Stimulated activated CD4-positive, alpha-beta T cell treated with anti-CD3 and anti-CD28 coated beads, Interleukin-1b, Interleukin-23, amount 100 ng/mL, for 48 hours (primary cell): ENCODE results near the gene ATG10.

Experiments
- DNase-seq: peaks from one replicate; pipeline ENCODE4 v3.0.0-alpha.2; 2020

The ATG10 gene

GRCh38 chr5:82168294-82168693 lies 196.5 kb downstream of the ATG10 start:
- DNase-seq, result no peak

DNA sequence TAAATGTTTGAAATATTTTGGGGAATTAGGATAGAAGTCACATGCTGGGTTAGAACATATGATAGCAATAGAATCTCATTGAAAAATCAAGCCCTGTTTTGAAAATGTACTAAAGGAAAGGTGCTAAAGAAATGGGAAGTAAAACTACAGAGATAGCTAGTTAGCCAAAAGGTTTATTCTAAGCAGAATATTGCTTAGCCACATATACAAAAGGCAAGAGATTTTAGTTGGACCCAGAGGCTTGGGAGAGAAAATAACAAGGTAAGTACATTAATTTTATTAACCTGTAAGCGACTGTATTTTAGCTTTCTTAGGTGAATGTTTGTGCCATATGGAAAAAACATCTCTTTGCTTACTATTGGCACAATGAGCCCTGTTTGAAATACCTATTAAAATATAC lies 198.1 kb downstream of the ATG10 start:
- no peak for DNase-seq

DNA sequence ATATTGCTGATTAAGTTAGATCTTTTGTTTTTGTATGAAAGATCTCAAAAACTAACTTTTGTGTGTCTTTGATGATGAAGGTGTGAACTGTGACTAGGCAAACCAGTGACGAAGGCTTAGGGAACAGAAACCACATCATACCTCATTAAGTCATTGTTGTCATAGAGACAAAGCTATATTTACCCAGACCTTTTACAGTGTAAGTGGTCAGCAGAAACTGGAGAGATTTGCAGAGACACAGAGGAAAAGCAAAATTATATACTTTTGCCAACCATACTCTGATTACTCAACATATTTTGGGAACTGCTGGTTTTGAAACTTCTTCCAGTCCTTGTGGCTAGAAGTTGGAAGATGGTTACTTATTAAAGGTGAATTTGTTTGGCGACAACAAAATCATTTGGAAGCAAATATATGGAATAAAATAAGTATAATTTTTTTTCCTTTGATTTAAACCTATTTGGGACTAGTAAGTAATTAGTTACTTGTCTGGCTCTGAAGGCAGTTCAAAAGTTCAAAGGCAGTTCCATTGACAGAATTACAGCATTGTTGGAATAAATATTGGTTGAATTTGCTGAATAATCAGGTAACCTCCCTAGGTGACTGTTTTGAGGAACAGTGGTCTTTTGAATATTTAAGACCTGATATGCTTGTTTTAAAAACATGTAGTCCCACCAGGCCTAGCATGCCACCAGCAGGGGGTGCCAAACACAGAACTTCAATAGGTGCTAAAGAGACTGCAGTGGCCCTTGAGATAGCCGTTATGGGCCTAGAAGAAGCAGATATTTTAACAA lies 202.5 kb downstream of the ATG10 start:
- peak; percentile 69 for DNase-seq

GRCh38 chr5:82174919-82175219 lies 203.0 kb downstream of the ATG10 start:
- DNase-seq, result no peak

- no peak for DNase-seq
Measured at GRCh38 chr5:82176115-82176814, 204.4 kb downstream of the ATG10 start.

DNA sequence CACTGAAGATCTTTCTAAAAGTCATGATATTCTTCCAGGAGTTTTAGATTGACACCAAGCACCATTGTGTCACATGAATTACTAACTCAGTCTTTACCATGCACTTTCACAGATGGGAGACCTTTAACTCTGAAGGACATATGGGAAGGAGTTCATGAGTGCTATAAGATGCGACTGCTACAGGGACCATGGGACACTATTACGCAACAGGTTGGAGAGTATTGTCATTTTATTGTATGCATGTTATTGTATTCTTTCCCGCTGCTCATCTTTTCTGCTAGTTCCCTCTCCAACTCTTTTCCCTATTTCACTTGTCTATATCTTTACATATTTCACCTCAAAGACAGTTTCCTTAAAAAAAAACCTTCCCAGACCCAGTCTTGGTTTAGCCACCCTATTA lies 206.6 kb downstream of the ATG10 start:
- no peak for DNase-seq

GRCh38 chr5:82182662-82183061 lies 210.8 kb downstream of the ATG10 start:
- DNase-seq, result no peak

DNA sequence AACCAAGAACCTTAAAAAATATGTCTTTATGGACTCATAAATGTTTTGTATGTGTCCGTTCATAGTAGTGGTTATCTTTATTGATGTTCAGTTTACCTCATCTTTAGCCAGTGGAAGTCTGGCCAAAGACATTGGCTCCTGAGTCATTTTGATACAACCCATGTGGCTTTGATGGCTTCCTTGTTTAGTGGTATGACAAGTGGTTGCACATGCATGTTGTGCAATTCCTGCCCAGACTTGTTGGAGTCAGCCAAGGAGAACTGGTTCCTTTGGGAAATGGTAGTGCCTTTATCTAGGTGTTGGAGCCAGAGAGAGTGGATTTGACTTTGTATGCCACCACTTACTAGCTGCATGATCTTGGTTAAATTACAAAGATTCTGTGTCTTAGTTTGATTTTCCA lies 212.0 kb downstream of the ATG10 start:
- DNase-seq, result no peak

GRCh38 chr5:82185851-82186250 lies 214.0 kb downstream of the ATG10 start:
- no peak for DNase-seq

- no peak for DNase-seq
Measured at GRCh38 chr5:82197550-82197949, 225.7 kb downstream of the ATG10 start.

DNA sequence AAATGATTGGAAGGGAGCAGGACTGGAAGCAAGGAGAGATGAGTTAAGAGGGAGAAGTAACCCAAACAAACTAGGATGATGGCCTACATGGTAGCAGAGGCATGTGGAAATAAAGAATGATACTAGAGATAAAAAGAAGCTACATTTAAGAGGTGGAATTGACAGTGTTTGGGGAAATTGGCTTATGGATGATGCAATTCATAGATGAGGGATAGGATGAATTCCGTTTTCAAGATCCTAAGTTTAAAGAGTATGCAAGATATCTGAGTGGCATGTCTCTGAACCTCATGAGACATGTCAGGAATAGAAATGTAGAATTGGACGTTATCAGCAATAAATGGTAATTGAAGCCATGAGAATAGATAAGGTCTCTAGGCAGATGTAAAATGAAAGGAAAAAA lies 232.7 kb downstream of the ATG10 start:
- no peak for DNase-seq

GRCh38 chr5:82205005-82205404 lies 233.2 kb downstream of the ATG10 start:
- no peak for DNase-seq

DNA sequence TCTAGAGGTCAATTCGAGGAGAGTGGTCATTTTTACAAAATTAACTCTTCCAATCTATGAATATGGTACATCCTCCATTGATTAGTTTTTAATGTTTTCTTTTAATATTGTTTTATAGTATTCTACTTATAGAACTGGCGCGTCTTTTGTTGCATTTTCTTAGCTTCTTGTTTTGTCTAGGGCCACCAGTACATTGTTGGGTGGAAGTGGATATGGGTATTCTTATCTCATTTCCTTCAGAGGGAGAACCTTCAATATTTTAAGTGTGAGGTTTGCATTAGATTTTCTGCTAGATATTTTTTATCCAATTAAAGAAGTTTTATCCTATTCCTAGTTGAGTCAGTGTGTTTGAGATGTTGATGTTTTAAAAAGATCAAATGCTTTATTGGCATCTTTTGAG lies 236.5 kb downstream of the ATG10 start:
- DNase-seq, result no peak

- no peak for DNase-seq
Measured at GRCh38 chr5:82211855-82212572, 240.2 kb downstream of the ATG10 start.

- DNase-seq, result no peak
Measured at GRCh38 chr5:82217917-82218316, 246.1 kb downstream of the ATG10 start.

DNA sequence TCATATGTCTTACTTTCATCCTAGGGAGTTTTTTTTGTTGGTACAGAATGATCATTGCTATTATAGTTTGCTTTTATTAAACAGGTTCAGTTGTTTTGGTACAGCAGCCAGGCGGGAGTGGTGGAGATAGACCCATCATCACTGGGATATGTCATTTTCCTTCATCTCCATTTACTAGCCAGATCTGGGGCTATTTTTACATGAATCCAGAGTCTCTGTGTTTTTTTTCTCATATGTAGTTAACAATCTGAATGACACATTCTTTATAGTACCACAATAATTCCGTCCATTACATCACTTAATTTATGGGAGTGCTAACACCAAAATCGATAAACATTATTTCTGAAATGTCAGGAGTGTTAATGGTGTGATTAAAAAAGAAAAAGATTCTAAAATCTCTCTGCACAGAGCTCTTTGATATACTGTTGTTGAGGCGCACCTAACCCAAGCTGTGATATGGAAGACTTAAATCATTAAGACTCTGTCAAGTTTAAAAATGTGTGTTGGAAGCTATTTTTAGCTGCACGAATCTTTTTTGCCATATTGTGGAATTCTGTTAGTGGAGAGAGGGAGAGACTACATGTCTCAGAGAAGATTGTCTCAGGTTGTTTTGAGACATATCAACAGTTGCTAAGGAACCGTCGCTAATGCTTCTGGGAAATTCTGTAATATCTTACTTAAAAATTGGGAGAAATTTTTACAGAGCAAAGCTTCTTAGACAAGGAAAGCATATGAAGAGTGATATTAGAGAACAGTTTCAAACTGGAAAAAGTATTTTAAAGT lies 246.7 kb downstream of the ATG10 start:
- DNase-seq, result no peak

- no peak for DNase-seq
Measured at GRCh38 chr5:82221020-82221419, 249.2 kb downstream of the ATG10 start.

- DNase-seq, result no peak
Measured at GRCh38 chr5:82222597-82223574, 251.1 kb downstream of the ATG10 start.

DNA sequence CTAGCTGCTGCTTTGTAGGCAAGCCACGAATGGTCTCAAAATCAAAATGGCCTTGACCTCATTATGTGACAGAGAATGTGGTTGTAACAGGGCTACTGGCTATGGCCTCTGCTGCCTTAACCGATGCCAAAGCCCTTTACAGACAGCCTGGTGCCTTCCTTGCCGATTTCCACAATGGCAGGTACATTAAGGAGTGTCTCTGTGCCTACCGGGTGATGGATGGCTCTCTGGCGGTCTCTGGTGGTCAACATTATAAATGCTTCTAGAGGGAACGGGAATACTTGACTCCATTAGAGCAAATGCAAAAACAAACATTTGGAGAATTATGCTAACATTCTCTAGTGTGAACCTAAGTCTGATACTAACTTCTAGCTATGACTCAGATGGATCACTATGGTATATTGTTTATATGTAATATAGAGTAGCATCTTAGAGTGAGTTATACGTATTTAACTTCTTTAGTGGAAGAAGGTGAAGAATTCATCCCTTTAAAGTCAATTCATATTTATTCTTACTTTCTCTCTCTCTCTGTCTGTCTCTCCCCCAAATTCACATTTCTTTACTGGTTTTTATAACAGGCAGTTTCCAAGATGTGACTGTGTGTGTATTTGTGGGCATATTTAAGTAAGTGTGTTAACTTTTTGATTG lies 253.8 kb downstream of the ATG10 start:
- peak; percentile 57 for DNase-seq

DNA sequence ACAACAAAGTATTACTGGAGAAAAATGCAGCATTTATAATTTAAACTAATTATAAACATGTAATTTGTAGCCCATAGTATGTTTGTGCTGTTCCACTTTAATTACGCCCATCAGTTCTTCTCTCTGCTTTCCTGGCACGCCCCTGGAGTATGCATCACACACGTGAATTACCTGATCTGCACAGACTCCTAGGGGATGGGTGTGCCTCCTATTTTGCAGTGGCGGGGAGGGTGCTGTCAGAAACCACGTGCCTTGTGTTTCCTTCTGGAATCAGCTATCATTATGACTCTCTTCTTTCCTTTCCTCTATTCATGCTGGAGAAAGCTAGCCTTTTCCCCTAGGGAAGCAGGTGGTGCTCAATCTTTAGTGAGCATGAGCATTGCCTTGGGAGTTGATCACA lies 263.1 kb downstream of the ATG10 start:
- DNase-seq, result no peak

- no peak for DNase-seq
Measured at GRCh38 chr5:82244151-82244550, 272.3 kb downstream of the ATG10 start.
